GM18858 (cell line): ENCODE data around the gene WDR3.
"Not testable (repeated sequence)": the region's sequence is repeated elsewhere in the genome, so short reads cannot be mapped to it uniquely, and the experiment has no call there.

ENCODE experiments used
- ATAC-seq: cut with Tn5 transposase; IDR thresholded peaks from one replicate; pipeline ENCODE4 v1.9.1; 2021; ENCODE audit not compliant: unreplicated experiment

WDR3 gene

GRCh38 chr1:117929343-117930172 is at the start of gene WDR3, which contains the start of gene GDAP2:
TSS of gene WDR3 (plus strand) at chr1:117929739. CDS start at chr1:117933320, 3,581 bp downstream.
TSS of gene GDAP2 (minus strand) at chr1:117929621. CDS start at chr1:117920357, 9,264 bp downstream.
- ATAC-seq, result peak; percentile 92

- no peak for ATAC-seq
These were observed 45.9 kb upstream of the WDR3 start for GRCh38 chr1:117883616-117884015.

DNA sequence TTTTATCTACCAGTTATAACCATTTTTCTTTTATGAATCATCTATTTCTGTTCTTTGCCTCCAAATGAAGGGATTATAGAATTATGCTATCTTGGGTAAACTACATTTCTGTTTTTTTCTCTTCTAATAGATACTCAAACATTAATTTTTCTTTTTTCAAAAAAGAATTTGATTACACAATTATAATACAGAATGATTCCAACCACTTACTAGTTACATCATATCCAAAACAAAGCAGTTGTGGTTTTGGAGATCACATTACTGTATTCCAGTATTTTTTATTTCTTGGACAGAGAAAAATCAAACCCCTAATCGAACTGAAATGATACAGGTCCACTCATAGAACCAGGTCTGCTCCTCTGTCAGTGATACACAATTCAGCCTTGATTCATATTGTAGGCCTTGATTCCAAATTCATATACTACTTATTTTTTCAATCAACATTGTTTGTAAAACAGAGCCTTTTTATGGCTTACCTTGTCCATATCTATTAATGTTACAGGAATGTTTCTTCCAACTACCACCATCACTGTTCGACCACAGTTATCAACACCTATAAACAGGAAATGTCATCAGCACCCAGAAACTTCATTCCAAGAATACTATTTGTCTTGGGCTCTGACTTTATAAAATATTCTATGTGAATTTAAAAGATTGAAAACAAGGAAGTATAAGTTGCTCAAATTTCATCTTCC is 43.3 kb upstream of the WDR3 start:
- ATAC-seq, result no peak

- no peak for ATAC-seq
These were observed 39.1 kb upstream of the WDR3 start for GRCh38 chr1:117890452-117890851.

GRCh38 chr1:117892512-117892911 is 37.0 kb upstream of the WDR3 start:
- no peak for ATAC-seq

DNA sequence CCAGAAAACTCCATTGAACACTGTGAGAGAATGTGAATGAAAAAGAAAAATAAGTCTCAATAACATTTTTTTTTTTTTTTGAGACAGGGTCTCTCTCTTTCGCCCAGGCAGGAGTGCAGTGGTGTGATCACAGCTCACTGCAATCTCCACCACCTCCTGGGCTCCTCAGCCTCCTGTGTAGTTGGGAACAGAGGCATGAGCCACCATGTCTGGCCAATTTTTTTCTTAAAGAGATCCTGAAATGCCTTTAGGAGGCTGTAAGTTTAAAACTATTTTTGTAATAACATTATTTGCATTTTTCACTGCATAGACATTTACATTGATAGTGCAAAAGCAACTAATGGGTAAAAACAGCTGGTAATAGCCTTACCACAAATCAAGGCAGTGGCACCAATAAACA is 35.5 kb upstream of the WDR3 start:
- no peak for ATAC-seq

DNA sequence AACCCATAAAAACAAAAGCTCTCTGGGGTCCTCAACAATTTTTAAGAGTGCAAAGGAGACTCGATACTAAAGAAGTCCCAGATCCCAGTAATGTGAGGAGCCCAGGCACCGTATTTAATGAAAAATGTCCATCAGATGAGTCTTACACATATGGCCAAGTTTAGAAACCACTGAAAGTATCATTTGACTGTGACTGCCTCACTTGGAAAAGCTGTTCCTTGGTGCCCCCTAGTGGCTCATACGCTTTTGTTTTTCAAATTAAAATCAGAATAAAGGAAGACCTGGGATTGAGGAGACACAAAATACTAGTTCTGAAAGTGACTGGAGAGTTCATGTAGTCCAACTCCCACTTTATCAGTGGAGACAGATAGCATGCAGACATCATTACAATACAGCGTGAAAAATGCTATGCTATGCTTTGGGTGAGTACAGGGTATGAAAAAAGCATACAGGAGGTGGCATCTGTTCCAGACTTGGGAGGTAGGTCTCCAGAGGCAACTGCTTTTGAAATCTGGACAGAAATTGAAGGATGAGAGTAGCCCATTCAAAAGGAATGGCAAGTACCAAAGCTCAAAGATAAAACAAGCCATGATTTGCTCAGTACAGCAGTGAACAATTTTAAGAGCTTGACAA is 33.9 kb upstream of the WDR3 start:
- ATAC-seq, result peak; percentile 96

- ATAC-seq, result no peak
These were observed 32.0 kb upstream of the WDR3 start for GRCh38 chr1:117897551-117897950.

GRCh38 chr1:117899801-117900200 is 29.7 kb upstream of the WDR3 start:
- no peak for ATAC-seq

DNA sequence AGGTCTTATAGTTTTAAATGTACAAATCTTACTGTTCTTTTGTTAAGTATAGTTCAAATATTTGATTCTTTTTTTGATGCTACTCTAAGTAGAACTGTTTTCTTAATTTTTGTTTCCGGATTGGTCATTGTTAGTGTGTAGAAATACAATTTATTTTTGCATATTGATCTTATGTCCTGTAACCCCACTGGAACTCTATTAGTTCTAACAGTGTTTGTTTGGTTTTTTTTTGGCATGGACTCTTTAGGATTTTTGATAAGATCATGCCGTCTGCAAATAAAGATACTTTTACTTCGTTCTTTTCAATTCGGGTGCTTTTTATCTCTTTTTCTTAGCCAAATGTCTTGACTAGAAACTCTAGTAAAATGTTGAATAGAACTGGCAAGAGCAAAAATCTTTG is 26.6 kb upstream of the WDR3 start:
- no peak for ATAC-seq

- ATAC-seq, result no peak
These were observed 25.1 kb upstream of the WDR3 start for GRCh38 chr1:117904485-117904884.

DNA sequence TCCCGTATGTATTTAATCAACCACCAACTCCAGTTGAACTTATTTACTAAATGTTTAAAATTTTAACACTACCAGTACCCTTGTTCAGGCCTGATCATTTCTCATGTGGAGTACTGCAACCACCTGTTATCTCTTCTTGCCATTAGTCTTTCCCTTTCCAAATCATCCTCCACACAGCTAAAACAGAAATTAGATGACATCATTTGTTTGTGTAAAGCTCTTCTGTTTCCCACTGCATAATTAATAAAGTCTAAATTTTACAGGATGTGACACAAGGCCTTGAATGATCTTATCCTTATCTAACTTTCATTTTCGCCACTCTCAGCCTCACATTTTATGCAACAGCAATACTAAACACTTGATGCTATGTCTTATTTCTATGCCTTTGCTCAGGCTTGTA is 24.5 kb upstream of the WDR3 start:
- no peak for ATAC-seq

- ATAC-seq, result no peak
These were observed 18.5 kb upstream of the WDR3 start for GRCh38 chr1:117911051-117911450.

DNA sequence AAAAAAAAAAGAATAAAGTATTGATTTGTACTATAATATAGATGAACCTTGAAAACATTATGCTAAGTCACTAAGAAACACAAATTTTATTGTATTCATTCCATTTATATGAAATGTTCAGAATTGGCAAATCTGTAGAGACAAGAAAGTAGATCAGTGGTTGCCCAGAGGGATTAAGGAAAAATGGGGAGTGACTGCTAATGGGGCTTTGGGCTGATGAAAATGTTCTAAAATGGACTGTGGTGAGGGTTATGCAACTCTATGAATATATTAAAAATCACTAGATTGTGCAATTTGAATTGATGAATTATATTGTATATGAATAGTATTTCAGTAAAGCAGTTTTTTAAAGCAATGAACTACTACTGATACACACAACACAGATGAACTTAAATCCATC is 10.2 kb upstream of the WDR3 start:
- no peak for ATAC-seq

DNA sequence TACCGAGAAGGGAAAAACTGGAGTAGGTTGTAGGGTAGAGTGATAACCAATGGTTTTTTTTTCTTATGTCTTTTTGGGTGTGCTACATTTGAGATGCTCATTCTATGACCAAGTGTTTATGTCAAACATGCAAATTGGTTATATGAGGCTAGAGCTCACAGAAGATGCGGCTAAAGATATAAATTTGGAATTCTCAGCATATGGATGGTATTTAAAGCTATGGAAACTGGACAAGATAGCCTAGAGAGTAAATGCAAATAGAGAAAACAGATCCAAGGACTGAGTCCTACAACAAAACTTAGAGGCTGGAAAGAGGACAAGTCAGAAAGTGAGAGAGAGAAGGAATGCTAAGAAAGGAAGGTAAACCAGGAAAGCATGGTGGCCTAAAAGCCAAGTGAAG is 7.5 kb upstream of the WDR3 start:
- no peak for ATAC-seq

GRCh38 chr1:117922717-117923116 is 6.8 kb upstream of the WDR3 start:
- ATAC-seq, result not testable (repeated sequence)

- no peak for ATAC-seq
These were observed 3.6 kb upstream of the WDR3 start for GRCh38 chr1:117925981-117926380.

- peak; percentile 23 for ATAC-seq
These were observed 627 bp upstream of the WDR3 start for GRCh38 chr1:117928881-117929342.

GRCh38 chr1:117930173-117930447 is 571 bp downstream of the WDR3 start:
- no peak for ATAC-seq

- no peak for ATAC-seq
These were observed 945 bp downstream of the WDR3 start for GRCh38 chr1:117930484-117930883.

DNA sequence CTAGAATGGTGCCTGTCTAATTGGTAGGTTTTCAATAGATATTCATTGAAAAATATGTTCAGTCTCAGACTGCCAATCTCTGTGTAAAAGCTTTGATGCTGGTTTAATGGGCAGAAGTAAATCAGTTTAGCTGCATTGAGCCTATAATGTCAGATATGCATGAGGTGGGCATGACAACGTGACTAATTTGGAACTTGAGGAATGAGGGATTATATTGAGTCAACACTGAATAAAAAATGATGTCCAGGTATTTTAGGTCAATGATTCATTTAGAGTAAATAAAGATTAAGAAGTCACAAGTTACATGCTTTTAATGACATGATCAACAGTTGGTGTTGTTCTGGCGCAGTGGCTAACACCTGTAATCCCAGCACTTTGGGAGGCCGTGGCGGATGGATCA is 3.0 kb downstream of the WDR3 start:
- no peak for ATAC-seq

GRCh38 chr1:117933769-117934168 is 4.2 kb downstream of the WDR3 start:
- ATAC-seq, result no peak
